Erythroblast (primary cell): Measurements from ENCODE around the gene MRPL27.

ENCODE experiments used
- GATA1 ChIP-seq: IDR thresholded peaks from 2 replicates; pipeline ENCODE4 v1.6.1; 2011; ENCODE audit warnings: low read depth, mild to moderate bottlenecking, control low read depth, low read length, moderate library complexity
- POLR2A ChIP-seq: IDR thresholded peaks from 2 replicates; pipeline ENCODE4 v1.6.1; 2011; ENCODE audit warnings: mild to moderate bottlenecking, low read length

- TF ChIP-seq POLR2A, result no peak
- no peak for TF ChIP-seq GATA1
Observed at GRCh38 chr17:50361561-50362480, 11.2 kb downstream of the MRPL27 start.
